Fibroblast of lung (primary cell): ENCODE measurements around the gene TSEN15.

Source experiments
- CTCF ChIP-seq, 2 donors: IDR thresholded peaks in 1 of 2; conservative IDR thresholded peaks in 1 of 2; 1 replicate in 1 of 2; 2 replicates in 1 of 2; pipeline ENCODE4 v1.5.1; 2011 to 2012; ENCODE audit warnings: low read length in 2 of 2, control low read depth in 1 of 2, inconsistent platforms in 1 of 2, low read depth in 1 of 2, mild to moderate bottlenecking in 1 of 2
- EZH2 ChIP-seq: IDR thresholded peaks from 2 replicates; pipeline ENCODE4 v1.5.1; 2012; ENCODE audit warnings: low read length, control low read depth, mild to moderate bottlenecking; ENCODE audit errors: missing control alignments

DNA sequence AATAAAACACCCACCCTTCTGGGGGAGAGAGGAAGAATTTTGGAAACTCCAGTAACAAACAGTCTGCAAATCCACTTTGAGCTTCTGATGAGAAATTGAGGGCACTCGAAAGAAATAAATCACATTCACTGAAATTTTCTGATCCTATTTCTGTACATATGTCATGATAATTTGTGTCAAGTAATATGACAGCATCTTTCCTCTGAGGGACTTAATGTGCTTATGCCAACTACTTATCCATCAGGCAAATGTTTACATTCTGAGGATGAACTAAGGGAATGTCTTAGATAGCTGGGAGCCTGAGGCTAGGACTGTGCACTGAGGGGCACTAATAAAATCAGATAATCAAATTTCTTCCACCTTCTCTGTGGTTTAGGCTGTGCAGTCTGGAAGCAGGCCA is 44.5 kb downstream of the TSEN15 start:
- no peak for TF ChIP-seq CTCF (conservative IDR thresholded peaks at IDR 0.05 in 1 of 2, IDR thresholded peaks at IDR 0.05 in 1 of 2; ENCODE audit: low read depth in 1 of 2, low read length in 2 of 2)
- TF ChIP-seq EZH2 = no peak
